GM12864 (cell line): ENCODE data around the gene ITGB6.

Source experiments
- DNase-seq: peaks from one replicate; pipeline ENCODE4 v3.0.0-alpha.2; 2011; ENCODE audit warnings: low read depth
- H3K4me3 ChIP-seq: 2 replicates; pipeline ENCODE4 v1.5.1; 2011; ENCODE audit warnings: mild to moderate bottlenecking, low read depth, low read length, control low read depth
- CTCF ChIP-seq: IDR thresholded peaks from 2 replicates; pipeline ENCODE4 v1.5.1; 2011; ENCODE audit warnings: low read depth, mild to moderate bottlenecking, moderate library complexity, low read length, control low read depth, inconsistent platforms; ENCODE audit errors: missing control alignments

ITGB6 gene

GRCh38 chr2:160063271-160063670, 136.8 kb downstream of the ITGB6 start:
- TF ChIP-seq CTCF: no peak
- DNase-seq: no peak
- H3K4me3 ChIP-seq: no peak overlapping the region

GRCh38 chr2:160062292-160063005, 137.6 kb downstream of the ITGB6 start, which contains the start of gene PLA2R1:
TSS of gene PLA2R1 (minus strand) at chr2:160062615. CDS start at chr2:160062403, 212 bp downstream.
- no peak for TF ChIP-seq CTCF
- H3K4me3 ChIP-seq: no peak within 1 kb of the TSS
- DNase-seq: no peak

GRCh38 chr2:160061944-160062291, 138.2 kb downstream of the ITGB6 start:
- no peak for TF ChIP-seq CTCF
- DNase-seq: no peak
- no peak overlapping the region for H3K4me3 ChIP-seq

GRCh38 chr2:160061533-160061932, 138.5 kb downstream of the ITGB6 start:
- no peak overlapping the region for H3K4me3 ChIP-seq
- no peak for TF ChIP-seq CTCF
- no peak for DNase-seq

GRCh38 chr2:160060297-160060696, 139.8 kb downstream of the ITGB6 start:
- H3K4me3 ChIP-seq: no peak overlapping the region
- TF ChIP-seq CTCF: no peak

GRCh38 chr2:160057356-160057755, 142.7 kb downstream of the ITGB6 start:
- no peak overlapping the region for H3K4me3 ChIP-seq
- no peak for DNase-seq
- TF ChIP-seq CTCF: no peak

More at GRCh38 chr2:160060297-160060696, 139.8 kb downstream of the ITGB6 start:
- DNase-seq: no peak

GRCh38 chr2:160055726-160056108, 144.4 kb downstream of the ITGB6 start:
- no peak overlapping the region for H3K4me3 ChIP-seq
- no peak for DNase-seq
- no peak for TF ChIP-seq CTCF
